ENCODE measurements around the gene MAN1A2. TPM values are rescaled to one million over a fixed set of nuclear protein-coding genes. Genes with fewer than 3 reads are reported as not detected.

Gene MAN1A2
- total RNA-seq, 1 donor from 2014 or later, result 35.3 TPM

DNA sequence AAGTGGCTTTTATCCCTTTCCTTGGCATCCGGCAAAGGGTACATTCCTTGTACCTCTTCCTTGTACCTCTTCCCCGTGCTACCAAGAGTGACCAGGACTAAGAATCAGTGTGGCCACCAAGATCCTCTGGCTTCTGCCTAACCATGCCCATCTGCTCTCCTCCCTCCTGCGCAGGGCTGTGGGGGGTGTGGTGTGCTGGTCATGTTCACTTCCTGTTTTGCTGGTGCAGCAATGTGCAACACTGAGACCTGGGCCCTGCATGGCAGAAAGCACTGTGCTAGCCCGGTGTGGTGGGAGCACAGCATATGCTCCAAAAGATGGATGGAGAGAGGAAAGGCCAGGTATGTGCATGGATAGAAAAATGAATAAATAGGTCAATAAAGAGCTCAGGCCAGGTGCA lies 205.3 kb downstream of the MAN1A2 start:
- intact Hi-C loops (cut with micrococcal nuclease), result no loop called here

DNA sequence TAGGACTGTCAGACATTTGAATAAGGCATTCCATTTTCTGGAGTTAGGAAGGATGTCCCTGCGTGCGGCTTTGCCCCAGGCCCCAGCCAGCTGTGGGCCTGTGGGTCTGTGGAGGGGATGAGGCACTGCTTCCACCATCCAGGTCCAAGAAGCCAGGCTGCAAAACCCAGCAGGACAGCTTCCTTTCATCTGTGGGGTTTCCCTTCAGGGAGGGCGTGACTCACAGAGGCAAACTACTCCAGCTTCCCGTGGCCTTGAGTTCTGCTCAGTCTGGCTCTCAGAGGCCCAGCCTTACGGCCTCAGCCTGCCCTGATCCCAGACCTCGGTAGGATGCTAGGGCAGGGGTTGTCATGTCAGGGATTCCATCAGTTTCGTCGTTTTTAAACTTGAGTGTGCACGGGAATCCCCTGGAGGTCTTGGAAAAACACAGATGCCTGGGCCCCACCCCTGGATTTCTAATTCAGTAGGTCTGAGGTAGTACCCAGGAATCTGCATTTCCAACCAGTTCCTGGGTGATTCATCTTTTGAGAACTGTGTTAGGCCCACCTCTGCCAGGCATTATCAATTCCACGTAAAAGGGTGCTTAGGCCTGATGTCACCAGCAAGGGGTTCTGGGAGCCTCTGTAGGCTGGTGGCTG lies 206.3 kb downstream of the MAN1A2 start:
- intact Hi-C loops (cut with micrococcal nuclease), result no loop called here

DNA sequence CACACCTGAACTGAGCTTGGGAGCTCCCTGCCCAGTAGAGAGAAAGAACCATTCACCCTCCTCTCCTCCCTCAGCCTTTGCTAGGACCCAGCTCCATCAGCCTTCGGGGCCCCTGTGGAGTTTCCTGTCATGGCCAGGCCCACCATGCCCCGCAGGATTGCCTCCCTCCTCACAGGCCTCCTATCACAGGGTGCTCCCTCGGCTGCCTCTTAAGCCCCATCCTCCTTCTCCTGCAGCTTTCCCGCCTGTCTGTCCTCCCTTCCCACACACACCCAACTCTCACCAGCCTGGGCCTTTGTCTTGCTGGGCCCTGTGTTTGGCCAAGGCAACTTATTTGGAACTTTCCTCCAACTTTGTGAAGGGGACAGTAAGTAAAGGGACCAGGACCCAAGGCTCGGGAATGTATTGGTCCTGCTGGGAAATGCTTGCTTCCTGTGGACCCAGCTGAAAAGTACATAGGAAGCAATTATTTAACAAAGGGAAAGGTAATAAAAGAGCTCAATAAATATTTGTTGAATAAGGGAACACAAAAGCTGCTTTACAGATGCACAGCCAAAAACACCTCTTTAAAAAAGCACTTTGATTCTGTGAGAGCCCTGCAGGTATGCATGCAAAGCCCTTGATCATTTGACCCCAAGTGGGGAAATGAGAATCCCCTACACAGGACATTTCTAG lies 207.0 kb downstream of the MAN1A2 start:
- intact Hi-C loops (cut with micrococcal nuclease), result no loop called here

DNA sequence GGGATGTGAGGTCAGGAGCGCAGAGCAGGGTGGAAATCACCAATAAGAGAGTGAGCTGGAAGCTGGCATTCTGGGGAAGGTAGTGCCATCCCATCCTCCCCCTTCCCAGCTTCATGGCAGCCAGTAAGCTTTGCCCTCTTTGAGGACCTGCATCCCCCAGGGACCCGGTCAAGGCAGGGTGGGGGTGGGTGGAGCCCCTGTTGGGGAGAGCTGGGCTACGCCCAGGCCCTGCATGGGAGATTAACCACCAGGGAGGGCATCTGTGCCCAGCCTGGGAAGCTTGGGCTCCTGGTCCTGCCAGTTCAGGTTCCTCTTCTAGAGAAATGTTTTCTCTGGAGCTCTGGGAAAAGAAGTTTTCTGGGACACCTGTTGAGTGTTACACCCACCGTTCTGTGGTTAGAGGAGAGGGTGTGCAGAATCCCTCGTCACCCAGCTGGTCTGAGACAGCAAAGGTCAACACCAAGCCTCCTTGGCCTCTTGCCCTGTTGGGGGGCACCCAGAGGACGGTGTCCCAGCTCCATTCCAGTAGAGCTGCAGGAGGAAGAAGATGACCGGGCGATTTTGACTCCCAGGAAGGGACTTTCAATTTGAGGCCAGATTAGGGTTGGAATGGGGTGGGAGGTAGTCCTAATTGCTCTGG lies 208.5 kb downstream of the MAN1A2 start:
- intact Hi-C loops (cut with micrococcal nuclease), result no loop called here

DNA sequence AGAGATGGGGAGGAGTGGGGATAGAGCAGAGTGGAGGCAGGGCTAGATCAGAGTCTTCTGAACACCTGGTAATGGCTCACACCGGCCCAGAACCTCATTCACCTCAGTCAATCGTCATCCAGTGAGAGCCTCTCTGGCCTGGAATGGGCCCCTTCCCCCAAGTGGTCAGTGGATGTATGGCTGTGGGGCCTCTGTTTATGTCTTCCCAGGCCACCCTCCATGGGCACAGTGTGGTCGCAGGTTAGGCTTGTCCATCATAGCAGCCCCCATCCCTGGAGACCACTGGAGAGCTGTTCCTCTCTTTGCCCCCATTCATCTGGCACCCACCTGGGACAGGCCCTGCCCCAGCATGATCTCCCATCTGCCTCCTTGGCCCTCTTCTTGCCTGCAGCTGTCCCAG lies 209.0 kb downstream of the MAN1A2 start:
- intact Hi-C loops (cut with micrococcal nuclease), result no loop called here

DNA sequence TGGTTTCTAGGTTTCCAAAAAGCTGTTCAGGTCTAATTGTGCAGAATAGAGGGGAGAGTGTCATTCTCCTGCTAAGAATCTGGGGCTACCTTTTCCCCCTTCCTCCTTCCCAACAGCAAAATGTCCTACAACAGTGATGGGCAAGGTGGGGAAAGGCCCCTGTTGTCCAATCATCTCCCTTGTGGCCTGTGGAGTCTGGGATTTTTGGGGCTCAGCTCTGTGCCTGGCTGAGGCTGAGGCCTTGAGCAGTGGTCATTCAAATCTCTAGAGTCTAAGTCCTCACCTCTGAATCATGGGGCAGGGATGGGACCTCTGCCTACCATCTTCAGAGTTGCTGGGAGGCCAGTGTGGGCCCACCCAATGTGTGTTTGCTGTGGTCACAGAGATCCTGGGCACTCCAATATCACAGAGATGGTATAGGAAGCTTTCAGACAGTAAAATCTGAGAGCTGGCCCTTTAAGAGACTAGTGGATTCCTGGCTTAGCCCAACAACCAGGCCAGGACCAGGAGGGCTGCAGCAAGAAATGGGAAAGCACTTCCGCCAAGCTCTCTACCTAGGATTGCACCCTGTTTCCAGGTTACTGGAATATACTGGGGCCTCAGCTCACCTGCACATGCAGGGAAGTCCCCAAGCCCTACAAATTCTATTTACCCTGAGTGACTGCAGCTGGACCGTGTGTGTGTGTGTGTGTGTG lies 210.1 kb downstream of the MAN1A2 start:
- intact Hi-C loops (cut with micrococcal nuclease), result no loop called here

DNA sequence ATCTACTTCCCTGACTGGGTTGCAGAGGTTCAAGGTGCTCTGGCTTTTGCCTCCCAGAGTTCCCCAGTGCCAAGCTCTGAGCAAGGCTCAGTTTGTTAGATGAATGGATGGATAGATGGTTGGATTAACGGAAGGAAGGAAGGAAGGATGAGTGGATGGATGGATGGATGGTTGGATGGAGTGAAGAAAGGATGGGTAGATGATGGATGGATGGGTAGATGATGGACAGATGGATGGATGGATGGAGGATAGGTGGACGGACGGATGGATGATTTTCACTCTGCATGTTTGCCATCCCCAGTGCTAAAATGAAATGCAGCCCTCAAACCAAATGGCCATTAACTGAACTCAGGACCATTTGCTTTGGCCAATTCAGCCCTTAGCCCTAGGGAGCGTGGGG lies 211.2 kb downstream of the MAN1A2 start:
- intact Hi-C loops (cut with micrococcal nuclease), result no loop called here

Other genes with a start within 250 kb of the MAN1A2 start
- gene TRIM45, start 245.7 kb upstream of the MAN1A2 start, total RNA-seq, result 1.2 and 1.5 TPM in 2 replicates
- not detected in 2 replicates for gene VTCN1, start 156.5 kb upstream of the MAN1A2 start, total RNA-seq
- 8.5 and 8.6 TPM in 2 replicates for gene TENT5C, start 238.6 kb downstream of the MAN1A2 start, total RNA-seq

Measured in T-helper 2 cell treated with Interferon-gamma antibody and Interleukin-4, amounts not matched to agents 100 ng/mL and 5 ng/mL, for 36 hours (primary cell).